HG03159 (cell line): Measurements from ENCODE around the gene TACR2.
"Not testable (repeated sequence)": the region's sequence is repeated elsewhere in the genome, so short reads cannot be mapped to it uniquely, and the experiment has no call there.

Experiments used
- ATAC-seq: cut with Tn5 transposase; IDR thresholded peaks from one replicate; pipeline ENCODE4 v1.9.1; 2021; ENCODE audit warnings: mild to moderate bottlenecking, moderate library complexity; ENCODE audit not compliant: unreplicated experiment

The TACR2 gene

GRCh38 chr10:69451209-69451783 is 34.6 kb upstream of the TACR2 start, which contains the start of gene TSPAN15:
TSPAN15 (plus strand) TSS chr10:69451465; CDS start chr10:69451595, 130 bp downstream.
- ATAC-seq, result peak; percentile 77

- not testable (repeated sequence) for ATAC-seq
Observed at GRCh38 chr10:69450395-69450794, 33.7 kb upstream of the TACR2 start.

- ATAC-seq, result peak; percentile 56
Observed at GRCh38 chr10:69449841-69450240, 33.1 kb upstream of the TACR2 start.

GRCh38 chr10:69446650-69447151 is 30.0 kb upstream of the TACR2 start:
- ATAC-seq, result no peak

- ATAC-seq, result no peak
Observed at GRCh38 chr10:69446229-69446628, 29.5 kb upstream of the TACR2 start.

GRCh38 chr10:69445041-69445440 is 28.3 kb upstream of the TACR2 start:
- ATAC-seq, result no peak

- ATAC-seq, result no peak
Observed at GRCh38 chr10:69443354-69443753, 26.6 kb upstream of the TACR2 start.

GRCh38 chr10:69439813-69440506 is 23.2 kb upstream of the TACR2 start:
- ATAC-seq, result no peak

- no peak for ATAC-seq
Observed at GRCh38 chr10:69439350-69439739, 22.6 kb upstream of the TACR2 start.

GRCh38 chr10:69438536-69439349 is 22.0 kb upstream of the TACR2 start:
- no peak for ATAC-seq

- no peak for ATAC-seq
Observed at GRCh38 chr10:69437321-69438259, 20.9 kb upstream of the TACR2 start.

- no peak for ATAC-seq
Observed at GRCh38 chr10:69435966-69436520, 19.3 kb upstream of the TACR2 start.

GRCh38 chr10:69434926-69435325 is 18.2 kb upstream of the TACR2 start:
- ATAC-seq, result no peak

GRCh38 chr10:69434169-69434568 is 17.5 kb upstream of the TACR2 start:
- ATAC-seq, result no peak

- ATAC-seq, result no peak
Observed at GRCh38 chr10:69428165-69428564, 11.4 kb upstream of the TACR2 start.

- ATAC-seq, result no peak
Observed at GRCh38 chr10:69426376-69426727, 9.6 kb upstream of the TACR2 start.

- no peak for ATAC-seq
Observed at GRCh38 chr10:69425511-69426298, 9.0 kb upstream of the TACR2 start.

- ATAC-seq, result no peak
Observed at GRCh38 chr10:69425041-69425440, 8.3 kb upstream of the TACR2 start.

- ATAC-seq, result no peak
Observed at GRCh38 chr10:69422676-69423075, 6.0 kb upstream of the TACR2 start.
